HCT116 (cell line): ENCODE data around the gene C1orf21.

Source experiments
- ATF3 ChIP-seq: IDR thresholded peaks from 2 replicates; pipeline ENCODE4 v1.6.1; 2012
- CTCF ChIP-seq, 3 experiments: fragments of 200-600 bp in 1 of 3; sonication (generic) in 1 of 3; IDR thresholded peaks in 2 of 3; conservative IDR thresholded peaks in 1 of 3; 2 replicates each; pipeline ENCODE4 v1.5.1; 2012 to 2017; ENCODE audit warnings: low read depth in 2 of 3, low read length in 2 of 3, antibody characterized with exemption in 1 of 3, borderline replicate concordance in 1 of 3, control low read depth in 1 of 3, mild to moderate bottlenecking in 1 of 3, mixed read lengths in 1 of 3, mixed run types in 1 of 3, moderate library complexity in 1 of 3; ENCODE audit not compliant: insufficient read depth in 1 of 3
- EZH2 ChIP-seq: fragments of 200-600 bp; sonication (generic); IDR thresholded peaks from 2 replicates; pipeline ENCODE4 v1.6.1; 2017; ENCODE audit warnings: antibody characterized with exemption, mixed run types
- FOSL1 ChIP-seq: IDR thresholded peaks from 2 replicates; pipeline ENCODE4 v1.6.1; 2012; ENCODE audit warnings: low read depth
- MAX ChIP-seq: IDR thresholded peaks from 2 replicates; pipeline ENCODE4 v1.6.1; 2012
- POLR2A ChIP-seq: IDR thresholded peaks from 2 replicates; pipeline ENCODE4 v1.7.0; 2011; ENCODE audit warnings: borderline replicate concordance; ENCODE audit not compliant: insufficient read depth, insufficient read length; ENCODE audit errors: extremely low read depth
- POLR2AphosphoS5 ChIP-seq: IDR thresholded peaks from 2 replicates; pipeline ENCODE4 v1.6.1; 2011; ENCODE audit warnings: mild to moderate bottlenecking, low read depth, low read length, moderate library complexity
- REST ChIP-seq: IDR thresholded peaks from 2 replicates; pipeline ENCODE4 v1.6.1; 2012; ENCODE audit warnings: low read depth
- TCF7L2 ChIP-seq: IDR thresholded peaks from 2 replicates; pipeline ENCODE4 v1.7.0; 2011; ENCODE audit warnings: borderline replicate concordance, inconsistent platforms; ENCODE audit not compliant: insufficient read depth, insufficient read length; ENCODE audit errors: extremely low read depth
- ZBTB33 ChIP-seq: IDR thresholded peaks from 2 replicates; pipeline ENCODE4 v1.6.1; 2011; ENCODE audit warnings: mild to moderate bottlenecking, low read length, moderate library complexity; ENCODE audit not compliant: insufficient replicate concordance; ENCODE audit errors: extremely low read depth
- ZFX ChIP-seq: fragments of 450-650 bp; IDR thresholded peaks from 2 replicates; pipeline ENCODE4 v1.6.1; 2017
- ZNF274 ChIP-seq: fragments of 200-500 bp; sonication (Bioruptor generic); IDR thresholded peaks from 2 replicates; pipeline ENCODE4 v1.6.1; 2014; ENCODE audit warnings: mild to moderate bottlenecking, low read depth, low read length, inconsistent platforms

- TF ChIP-seq ZNF274 (no peak), CTCF (IDR thresholded peaks at IDR 0.05 in 2 of 3, conservative IDR thresholded peaks at IDR 0.05 in 1 of 3; ENCODE audit: borderline replicate concordance in 1 of 3, insufficient read depth in 1 of 3, low read depth in 2 of 3, low read length in 2 of 3) (no peak), EZH2 (no peak), POLR2AphosphoS5 (no peak), POLR2A (no peak), ZFX (no peak), ZBTB33 (no peak), MAX (no peak), FOSL1 (no peak), TCF7L2 (no peak), ATF3 (no peak), REST (no peak)
These were observed 99.2 kb downstream of the C1orf21 start for GRCh38 chr1:184485751-184486723.
